ENCODE measurements around the gene NFIA.

The NFIA gene

DNA sequence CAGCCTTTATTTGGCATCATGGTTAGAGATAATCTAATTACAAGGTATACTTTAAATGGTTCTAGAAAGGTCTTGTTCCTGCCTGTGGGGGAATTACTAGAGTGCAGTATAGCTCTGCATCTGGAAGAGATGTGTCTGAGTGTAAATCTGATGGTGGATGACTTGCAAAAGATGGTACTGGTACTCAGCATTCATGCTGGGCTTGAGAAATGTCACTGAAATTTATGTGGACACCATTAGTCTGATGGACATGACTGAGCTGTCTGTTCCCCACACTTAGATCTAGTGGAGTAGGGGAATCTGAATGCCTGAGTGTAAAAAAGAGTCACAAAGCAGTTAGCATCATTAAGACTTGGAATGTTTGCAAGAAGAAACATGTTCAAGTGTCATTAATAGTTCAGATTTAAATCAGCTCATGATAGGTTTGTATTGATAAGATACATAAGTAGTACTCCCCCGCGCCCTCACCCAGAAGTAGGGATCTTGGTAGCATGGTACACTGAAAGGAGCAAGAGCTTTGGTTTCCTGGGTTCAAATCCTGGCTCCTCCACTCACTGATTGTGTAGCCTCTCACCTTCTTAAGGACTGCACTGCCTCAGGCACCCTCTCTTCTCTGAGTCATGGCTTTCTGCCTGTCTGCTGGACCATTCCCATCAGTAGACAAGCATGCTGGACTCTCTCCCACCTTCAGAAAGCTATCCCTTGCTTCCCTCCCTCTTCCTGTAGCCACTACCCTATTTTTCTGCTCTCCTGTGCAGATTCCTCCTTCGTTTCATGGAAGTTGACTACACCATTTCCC lies 292.9 kb downstream of the NFIA start:
- Histone ChIP-seq H3K4me1 (ENCODE audit: insufficient read depth, poor library complexity, severe bottlenecking) (peaks cover 8% of the 10 kb centered on the region), H3K9me3 (ENCODE audit: severe bottlenecking) (no peaks in the 10 kb centered on the region), H3K27me3 (ENCODE audit: insufficient read depth, poor library complexity, severe bottlenecking) (no peaks in the 10 kb centered on the region), H3K27ac (ENCODE audit: poor library complexity, severe bottlenecking) (no peak overlapping the region), H3K4me3 (ENCODE audit: severe bottlenecking) (no peak overlapping the region), H3K36me3 (ENCODE audit: low read depth) (no peaks in the 10 kb centered on the region; the same call in none of the 2 replicates)
- TF ChIP-seq CTCF (IDR thresholded peaks at IDR 0.05; ENCODE audit: poor library complexity, severe bottlenecking): no peak
- DNase-seq (ENCODE audit: low spot score) (no peak), ATAC-seq (ENCODE audit: low read depth) (peak; percentile 27; the same call in 1 of the 3 replicates)

GRCh38 chr1:61376151-61376550 lies 293.8 kb downstream of the NFIA start:
- H3K4me3 ChIP-seq (ENCODE audit: severe bottlenecking): no peak overlapping the region
- H3K4me1 ChIP-seq (ENCODE audit: insufficient read depth, poor library complexity, severe bottlenecking): peaks cover 8% of the 10 kb centered on the region
- no peaks in the 10 kb centered on the region for H3K9me3 ChIP-seq (ENCODE audit: severe bottlenecking)
- DNase-seq (ENCODE audit: low spot score): no peak
- TF ChIP-seq CTCF (IDR thresholded peaks at IDR 0.05; ENCODE audit: poor library complexity, severe bottlenecking): no peak
- no peaks in the 10 kb centered on the region for H3K36me3 ChIP-seq (ENCODE audit: low read depth)
- no peak overlapping the region for H3K27ac ChIP-seq (ENCODE audit: poor library complexity, severe bottlenecking)
- ATAC-seq (ENCODE audit: low read depth): no peak
- no peaks in the 10 kb centered on the region for H3K27me3 ChIP-seq (ENCODE audit: insufficient read depth, poor library complexity, severe bottlenecking)

GRCh38 chr1:61377242-61377958 lies 295.0 kb downstream of the NFIA start:
- no peaks in the 10 kb centered on the region for H3K36me3 ChIP-seq (ENCODE audit: low read depth)
- DNase-seq (ENCODE audit: low spot score) (no peak), ATAC-seq (ENCODE audit: low read depth) (no peak)
- no peak for TF ChIP-seq CTCF (IDR thresholded peaks at IDR 0.05; ENCODE audit: poor library complexity, severe bottlenecking)
- no peak overlapping the region for H3K27ac ChIP-seq (ENCODE audit: poor library complexity, severe bottlenecking)
- H3K9me3 ChIP-seq (ENCODE audit: severe bottlenecking): no peaks in the 10 kb centered on the region
- H3K27me3 ChIP-seq (ENCODE audit: insufficient read depth, poor library complexity, severe bottlenecking): no peaks in the 10 kb centered on the region
- peaks cover 8% of the 10 kb centered on the region for H3K4me1 ChIP-seq (ENCODE audit: insufficient read depth, poor library complexity, severe bottlenecking)
- no peak overlapping the region for H3K4me3 ChIP-seq (ENCODE audit: severe bottlenecking)

DNA sequence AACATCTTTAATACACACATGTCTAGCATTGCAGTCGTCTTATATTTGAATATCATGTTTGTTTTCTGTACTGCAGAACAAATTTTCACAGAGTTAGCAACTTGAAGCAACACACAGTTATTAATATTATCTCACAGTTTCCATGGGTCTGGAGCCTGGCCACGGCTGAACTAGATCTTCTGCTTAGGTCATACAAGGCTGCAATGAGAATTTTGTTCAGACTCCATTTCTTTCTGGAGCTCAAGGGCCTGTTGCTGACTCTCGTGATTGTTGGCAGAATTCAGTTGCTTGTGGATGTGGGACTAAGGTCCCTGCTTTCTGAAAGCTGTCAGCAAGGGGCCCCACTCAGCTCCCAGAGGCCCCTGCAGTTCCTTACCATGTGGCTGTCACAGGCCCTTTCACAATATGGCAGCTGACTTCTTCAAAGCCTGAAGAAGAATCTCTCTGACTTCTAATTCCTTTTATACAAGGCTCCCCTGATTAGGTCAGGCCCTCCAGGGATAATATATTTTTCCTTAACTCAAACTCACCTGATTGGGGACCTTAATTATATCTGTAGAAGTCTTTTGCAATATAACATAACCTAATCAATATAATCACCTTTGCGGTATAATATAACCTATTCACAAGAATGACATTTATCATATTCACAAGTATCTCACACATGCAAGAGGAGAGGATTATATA lies 296.3 kb downstream of the NFIA start:
- TF ChIP-seq CTCF (IDR thresholded peaks at IDR 0.05; ENCODE audit: poor library complexity, severe bottlenecking): no peak
- DNase-seq (ENCODE audit: low spot score): no peak
- Histone ChIP-seq H3K4me1 (ENCODE audit: insufficient read depth, poor library complexity, severe bottlenecking) (peaks cover 8% of the 10 kb centered on the region), H3K9me3 (ENCODE audit: severe bottlenecking) (no peaks in the 10 kb centered on the region), H3K27ac (ENCODE audit: poor library complexity, severe bottlenecking) (no peak overlapping the region), H3K4me3 (ENCODE audit: severe bottlenecking) (no peak overlapping the region), H3K36me3 (ENCODE audit: low read depth) (peaks cover 10% of the 10 kb centered on the region), H3K27me3 (ENCODE audit: insufficient read depth, poor library complexity, severe bottlenecking) (no peaks in the 10 kb centered on the region)
- ATAC-seq (ENCODE audit: low read depth): no peak

All from RWPE2 (cell line).